NB4 (cell line): ENCODE data around the gene ERI3.
A peak's percentile ranks its signal among the peaks of the same experiment; 100 is the strongest.

Experiments
- DNase-seq: peaks from one replicate; pipeline ENCODE4 v3.0.0; 2010; ENCODE audit warnings: low read depth
- H3K4me3 ChIP-seq: one replicate; pipeline ENCODE4 v1.5.1; 2011; ENCODE audit warnings: mild to moderate bottlenecking, low read depth, low read length, moderate library complexity
- MYC ChIP-seq: IDR thresholded peaks from 2 replicates; pipeline ENCODE4 v1.6.1; 2011; ENCODE audit warnings: low read depth, low read length
- POLR2A ChIP-seq: IDR thresholded peaks from 2 replicates; pipeline ENCODE4 v1.6.1; 2011; ENCODE audit warnings: mild to moderate bottlenecking; ENCODE audit not compliant: insufficient read length; ENCODE audit errors: extremely low read depth
- TF ChIP-seq, protein P1 (sequence below): IDR thresholded peaks from one replicate; pipeline ENCODE4 v1.5.1; 2012; ENCODE audit warnings: low read depth, low read length
- TF ChIP-seq, protein P2 (sequence below): IDR thresholded peaks from 2 replicates; pipeline ENCODE4 v1.6.1; 2011; ENCODE audit warnings: low read depth, low read length

The ERI3 gene

DNA sequence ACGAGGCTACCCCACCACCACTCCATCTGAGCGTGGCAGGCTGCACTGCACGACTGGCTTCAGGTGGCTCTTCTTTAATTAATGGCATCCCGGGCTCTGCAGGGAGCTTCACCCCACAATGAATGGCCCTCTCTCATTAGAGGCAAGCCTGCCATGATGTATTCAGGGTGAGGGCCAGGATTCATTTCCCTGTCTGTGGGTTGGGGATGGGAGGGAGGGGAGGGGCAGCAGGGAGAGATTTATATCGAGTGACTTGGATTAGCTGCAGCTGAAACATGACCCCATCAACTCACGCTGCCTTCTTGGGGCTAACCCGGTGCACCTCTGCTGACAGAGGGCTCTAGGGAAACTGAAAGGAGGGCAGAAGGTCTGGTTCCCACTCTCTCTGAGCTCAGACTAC, 54.2 kb downstream of the ERI3 start:
- no peak overlapping the region for H3K4me3 ChIP-seq
- TF ChIP-seq, protein P1, sequence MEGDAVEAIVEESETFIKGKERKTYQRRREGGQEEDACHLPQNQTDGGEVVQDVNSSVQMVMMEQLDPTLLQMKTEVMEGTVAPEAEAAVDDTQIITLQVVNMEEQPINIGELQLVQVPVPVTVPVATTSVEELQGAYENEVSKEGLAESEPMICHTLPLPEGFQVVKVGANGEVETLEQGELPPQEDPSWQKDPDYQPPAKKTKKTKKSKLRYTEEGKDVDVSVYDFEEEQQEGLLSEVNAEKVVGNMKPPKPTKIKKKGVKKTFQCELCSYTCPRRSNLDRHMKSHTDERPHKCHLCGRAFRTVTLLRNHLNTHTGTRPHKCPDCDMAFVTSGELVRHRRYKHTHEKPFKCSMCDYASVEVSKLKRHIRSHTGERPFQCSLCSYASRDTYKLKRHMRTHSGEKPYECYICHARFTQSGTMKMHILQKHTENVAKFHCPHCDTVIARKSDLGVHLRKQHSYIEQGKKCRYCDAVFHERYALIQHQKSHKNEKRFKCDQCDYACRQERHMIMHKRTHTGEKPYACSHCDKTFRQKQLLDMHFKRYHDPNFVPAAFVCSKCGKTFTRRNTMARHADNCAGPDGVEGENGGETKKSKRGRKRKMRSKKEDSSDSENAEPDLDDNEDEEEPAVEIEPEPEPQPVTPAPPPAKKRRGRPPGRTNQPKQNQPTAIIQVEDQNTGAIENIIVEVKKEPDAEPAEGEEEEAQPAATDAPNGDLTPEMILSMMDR: no peak
- TF ChIP-seq POLR2A (no peak), MYC (no peak)
- TF ChIP-seq, protein P2, sequence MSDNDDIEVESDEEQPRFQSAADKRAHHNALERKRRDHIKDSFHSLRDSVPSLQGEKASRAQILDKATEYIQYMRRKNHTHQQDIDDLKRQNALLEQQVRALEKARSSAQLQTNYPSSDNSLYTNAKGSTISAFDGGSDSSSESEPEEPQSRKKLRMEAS: no peak
- DNase-seq: no peak

DNA sequence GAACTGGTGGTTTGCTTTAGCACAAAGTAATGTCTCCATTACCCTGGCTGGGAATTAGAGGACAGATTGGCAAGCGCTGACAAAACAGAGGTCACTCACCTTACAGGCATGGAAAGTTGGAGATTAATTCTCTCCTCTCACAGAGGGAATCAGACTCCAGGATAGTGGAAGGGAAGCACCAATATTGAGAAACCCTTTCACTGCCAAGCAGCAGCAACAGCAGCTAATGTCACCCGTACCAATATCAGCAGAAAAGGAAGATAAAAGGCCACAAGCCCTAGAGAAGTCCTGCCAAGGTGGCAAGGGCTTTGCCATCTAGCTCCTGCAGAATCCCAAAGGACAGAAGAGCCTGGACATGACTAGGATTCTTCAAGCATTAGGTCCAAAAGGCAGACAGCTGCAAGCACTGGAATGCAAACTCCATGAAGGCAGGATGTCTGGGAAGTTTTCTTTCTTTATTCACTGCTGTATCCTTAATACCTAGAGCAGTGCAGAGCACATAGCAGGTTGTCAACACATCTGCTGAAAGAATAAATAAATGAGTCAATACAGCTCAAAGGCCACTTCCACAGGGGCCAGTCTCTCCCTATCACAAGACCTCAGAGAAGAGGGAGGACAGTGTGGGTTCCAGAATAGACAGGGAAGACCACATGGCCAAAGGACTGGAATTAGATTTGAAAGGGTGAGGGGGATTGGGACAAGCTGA, 57.2 kb downstream of the ERI3 start:
- TF ChIP-seq, protein P1: no peak
- TF ChIP-seq MYC: no peak
- TF ChIP-seq, protein P2: no peak
- no peak for TF ChIP-seq POLR2A
- no peak overlapping the region for H3K4me3 ChIP-seq
- no peak for DNase-seq

DNA sequence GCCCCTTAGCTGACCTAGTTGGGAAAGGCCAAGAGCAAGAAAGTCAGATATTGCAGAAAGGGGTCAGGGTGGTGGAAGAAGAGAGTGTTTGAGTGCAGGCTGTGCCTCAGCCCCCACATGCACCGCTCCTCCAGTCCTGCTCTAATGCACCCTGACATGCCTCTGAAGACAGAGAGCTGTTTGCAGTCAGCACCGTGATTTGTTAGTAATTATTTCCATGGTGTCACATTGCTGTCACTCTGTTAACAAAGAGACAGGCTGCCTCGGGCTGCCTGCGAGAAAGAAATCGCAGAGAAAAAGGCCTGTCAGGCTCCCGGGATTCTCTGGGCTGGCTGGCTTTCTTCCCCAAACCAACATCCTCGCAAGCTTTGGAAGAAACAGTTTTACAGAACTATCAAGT, 58.3 kb downstream of the ERI3 start:
- H3K4me3 ChIP-seq: no peak overlapping the region
- TF ChIP-seq MYC: no peak
- TF ChIP-seq POLR2A: no peak
- TF ChIP-seq, protein P2: no peak
- TF ChIP-seq, protein P1: no peak
- DNase-seq: no peak

DNA sequence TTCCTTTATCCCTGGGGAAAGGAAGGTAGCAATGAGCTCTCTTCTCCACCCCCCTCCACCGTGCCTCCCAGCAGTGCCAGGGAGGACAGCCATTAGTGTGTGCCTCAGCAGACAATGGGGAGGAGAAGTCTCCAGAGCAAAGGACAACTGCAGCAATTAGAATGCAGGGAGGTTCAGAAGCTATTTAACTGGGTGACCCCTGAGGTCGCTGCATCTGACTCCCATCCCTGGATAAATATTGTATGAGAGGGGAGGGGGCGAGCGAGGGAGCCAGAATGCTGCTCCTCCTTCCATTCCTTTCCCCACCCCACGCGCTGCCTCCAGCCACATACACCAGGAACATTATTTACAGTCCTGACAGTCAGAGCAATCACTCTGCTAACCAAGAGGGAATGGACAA, 59.0 kb downstream of the ERI3 start:
- no peak overlapping the region for H3K4me3 ChIP-seq
- no peak for TF ChIP-seq MYC
- TF ChIP-seq, protein P1: no peak
- TF ChIP-seq POLR2A: no peak
- TF ChIP-seq, protein P2: no peak
- no peak for DNase-seq

DNA sequence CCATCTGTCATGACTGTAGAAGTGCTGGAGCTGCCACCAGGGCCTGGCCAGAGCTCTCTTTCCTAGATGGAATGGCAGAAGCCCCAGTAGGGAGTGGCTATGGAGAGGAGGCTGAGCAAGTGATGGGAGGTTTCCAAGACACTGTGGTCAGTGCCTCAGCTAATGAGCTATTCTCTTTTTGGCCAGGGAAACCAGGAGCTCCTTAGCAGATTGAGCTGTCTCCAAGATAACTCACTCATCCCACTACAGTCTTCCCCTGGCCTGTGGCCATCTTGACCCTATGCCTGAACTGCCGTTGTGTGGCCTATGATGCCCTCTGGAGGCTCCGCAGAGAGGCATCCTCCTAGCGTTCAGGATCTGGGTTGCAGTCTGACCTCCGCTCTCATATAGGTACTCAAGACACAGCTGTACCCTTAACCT, 60.5 kb downstream of the ERI3 start:
- DNase-seq: no peak
- TF ChIP-seq, protein P1: peak; percentile 25
- TF ChIP-seq MYC: no peak
- no peak overlapping the region for H3K4me3 ChIP-seq
